ENCODE results near the gene CDC42BPA. TPM values are rescaled to one million over a fixed set of nuclear protein-coding genes. Genes with fewer than 3 reads are reported as not detected.

CDC42BPA gene
- polyA plus RNA-seq, 1 donor from 2014 or later: 22.9 TPM

DNA sequence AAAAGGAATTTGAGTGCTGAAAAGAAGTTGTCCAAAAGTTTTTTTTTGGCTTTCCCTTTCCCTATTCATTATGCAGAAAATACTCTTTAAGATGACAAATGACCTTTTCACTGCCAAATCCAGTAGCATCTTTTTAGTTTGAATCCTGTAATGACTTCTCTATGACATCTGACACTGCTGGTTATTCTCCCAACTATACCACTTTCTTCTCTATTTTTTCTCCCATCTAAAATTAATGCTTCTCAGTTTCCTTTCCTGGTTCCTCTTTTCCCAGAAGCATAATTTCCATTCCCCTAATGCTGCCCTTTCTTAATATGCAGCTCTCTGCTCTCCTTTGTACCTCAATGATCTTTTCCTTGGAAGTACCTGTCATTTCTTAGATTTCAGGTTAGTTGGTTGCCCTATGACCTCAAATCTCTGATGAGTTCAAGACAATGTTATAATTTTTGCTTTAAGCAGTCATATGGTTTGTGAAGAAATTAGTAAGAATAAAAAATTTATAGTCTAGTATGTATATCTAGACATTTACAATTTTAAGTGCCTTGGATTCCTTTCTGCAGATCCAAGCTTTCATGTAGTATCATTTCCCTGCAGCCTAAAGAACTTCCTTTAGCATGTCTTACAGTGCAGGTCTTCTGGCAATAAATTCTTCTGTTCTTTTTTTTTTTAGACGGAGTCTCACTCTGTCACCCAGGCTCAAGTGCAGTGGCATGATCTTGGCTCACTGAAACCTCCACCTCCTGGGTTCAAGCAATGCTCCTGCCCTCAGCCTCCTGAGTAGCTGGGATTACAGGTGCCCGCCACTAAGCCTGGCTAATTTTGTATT lies 150.8 kb downstream of the CDC42BPA start (continued):
- TF ChIP-seq, protein P1, sequence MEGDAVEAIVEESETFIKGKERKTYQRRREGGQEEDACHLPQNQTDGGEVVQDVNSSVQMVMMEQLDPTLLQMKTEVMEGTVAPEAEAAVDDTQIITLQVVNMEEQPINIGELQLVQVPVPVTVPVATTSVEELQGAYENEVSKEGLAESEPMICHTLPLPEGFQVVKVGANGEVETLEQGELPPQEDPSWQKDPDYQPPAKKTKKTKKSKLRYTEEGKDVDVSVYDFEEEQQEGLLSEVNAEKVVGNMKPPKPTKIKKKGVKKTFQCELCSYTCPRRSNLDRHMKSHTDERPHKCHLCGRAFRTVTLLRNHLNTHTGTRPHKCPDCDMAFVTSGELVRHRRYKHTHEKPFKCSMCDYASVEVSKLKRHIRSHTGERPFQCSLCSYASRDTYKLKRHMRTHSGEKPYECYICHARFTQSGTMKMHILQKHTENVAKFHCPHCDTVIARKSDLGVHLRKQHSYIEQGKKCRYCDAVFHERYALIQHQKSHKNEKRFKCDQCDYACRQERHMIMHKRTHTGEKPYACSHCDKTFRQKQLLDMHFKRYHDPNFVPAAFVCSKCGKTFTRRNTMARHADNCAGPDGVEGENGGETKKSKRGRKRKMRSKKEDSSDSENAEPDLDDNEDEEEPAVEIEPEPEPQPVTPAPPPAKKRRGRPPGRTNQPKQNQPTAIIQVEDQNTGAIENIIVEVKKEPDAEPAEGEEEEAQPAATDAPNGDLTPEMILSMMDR (IDR thresholded peaks at IDR 0.05; ENCODE audit: poor library complexity, severe bottlenecking): no peak
- no peak for TF ChIP-seq TAF1 (IDR thresholded peaks at IDR 0.05; ENCODE audit: low read depth)

DNA sequence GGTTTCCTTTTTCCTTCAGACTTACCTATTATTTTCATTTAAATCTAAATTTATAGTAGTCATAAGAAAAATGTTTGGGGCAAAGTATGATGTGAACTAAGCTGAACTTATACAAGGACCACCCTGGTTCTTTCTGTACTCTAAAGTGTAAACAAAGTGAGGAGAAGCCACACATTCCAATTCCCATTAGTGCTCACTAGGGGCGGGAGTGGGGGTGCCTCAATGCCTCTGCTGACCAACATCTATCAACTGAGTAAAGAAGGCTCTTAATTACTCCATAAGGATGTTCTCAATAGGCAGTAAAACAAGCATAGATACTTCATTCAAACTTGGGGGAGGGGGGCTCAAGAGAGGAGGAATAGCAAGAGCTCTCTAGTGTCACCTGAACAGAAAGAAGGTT lies 151.7 kb downstream of the CDC42BPA start:
- Histone ChIP-seq H3K9me2 (ENCODE audit: insufficient read depth, low read length) (no peaks in the 10 kb centered on the region), H4K20me1 (ENCODE audit: insufficient read depth) (no peaks in the 10 kb centered on the region), H3K36me3 (ENCODE audit: insufficient read depth, low read length) (no peaks in the 10 kb centered on the region), H2AFZ (ENCODE audit: low read depth, low read length) (no peak overlapping the region), H3K9me3 (ENCODE audit: low read length) (no peaks in the 10 kb centered on the region), H3K27me3 (ENCODE audit: insufficient read depth, low read depth, low read length) (no peaks in the 10 kb centered on the region), H3F3A (ENCODE audit: insufficient read depth, low read length, poor library complexity, severe bottlenecking) (no peaks in the 10 kb centered on the region), H3K79me2 (replicated peaks; ENCODE audit: insufficient read depth, low read length) (no peaks in the 10 kb centered on the region), H3K9ac (ENCODE audit: low read length) (no peak overlapping the region), H3K4me3 (ENCODE audit: low read length) (no peak overlapping the region), H3K4me2 (ENCODE audit: low read length) (no peak overlapping the region), H3K27ac (ENCODE audit: low read length) (no peak overlapping the region)
- TF ChIP-seq MXI1 (conservative IDR thresholded peaks at IDR 0.05; ENCODE audit: poor library complexity, severe bottlenecking): no peak

DNA sequence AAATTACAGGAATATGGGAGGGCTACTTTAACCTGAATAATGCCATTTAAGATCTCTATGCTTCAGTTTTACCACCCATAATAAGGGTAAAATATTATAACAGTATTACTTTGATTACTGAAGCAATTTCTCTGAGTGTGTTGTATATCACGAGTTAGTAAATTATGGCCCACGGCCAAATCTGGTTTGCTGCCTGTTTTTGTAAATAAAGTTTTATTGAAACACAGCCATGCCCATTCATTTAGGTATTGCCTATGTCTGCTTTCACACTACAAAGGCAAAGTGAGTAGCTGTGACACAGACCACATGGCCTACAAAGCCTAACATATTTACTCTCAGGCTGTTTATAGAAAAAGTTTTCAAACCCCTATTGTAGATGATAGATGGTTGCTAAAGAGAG lies 156.8 kb downstream of the CDC42BPA start:
- no peaks in the 10 kb centered on the region for H3K27me3 ChIP-seq (ENCODE audit: insufficient read depth, low read depth, low read length)

More for the DNA sequence above, 156.8 kb downstream of the CDC42BPA start:
- H3K9ac ChIP-seq (ENCODE audit: low read length): no peak overlapping the region
- H3K9me3 ChIP-seq (ENCODE audit: low read length): no peaks in the 10 kb centered on the region
- no peak for TF ChIP-seq EP300 (conservative IDR thresholded peaks at IDR 0.05; ENCODE audit: poor library complexity, severe bottlenecking)
- TF ChIP-seq MXI1 (conservative IDR thresholded peaks at IDR 0.05; ENCODE audit: poor library complexity, severe bottlenecking): no peak
- TF ChIP-seq, protein P2, sequence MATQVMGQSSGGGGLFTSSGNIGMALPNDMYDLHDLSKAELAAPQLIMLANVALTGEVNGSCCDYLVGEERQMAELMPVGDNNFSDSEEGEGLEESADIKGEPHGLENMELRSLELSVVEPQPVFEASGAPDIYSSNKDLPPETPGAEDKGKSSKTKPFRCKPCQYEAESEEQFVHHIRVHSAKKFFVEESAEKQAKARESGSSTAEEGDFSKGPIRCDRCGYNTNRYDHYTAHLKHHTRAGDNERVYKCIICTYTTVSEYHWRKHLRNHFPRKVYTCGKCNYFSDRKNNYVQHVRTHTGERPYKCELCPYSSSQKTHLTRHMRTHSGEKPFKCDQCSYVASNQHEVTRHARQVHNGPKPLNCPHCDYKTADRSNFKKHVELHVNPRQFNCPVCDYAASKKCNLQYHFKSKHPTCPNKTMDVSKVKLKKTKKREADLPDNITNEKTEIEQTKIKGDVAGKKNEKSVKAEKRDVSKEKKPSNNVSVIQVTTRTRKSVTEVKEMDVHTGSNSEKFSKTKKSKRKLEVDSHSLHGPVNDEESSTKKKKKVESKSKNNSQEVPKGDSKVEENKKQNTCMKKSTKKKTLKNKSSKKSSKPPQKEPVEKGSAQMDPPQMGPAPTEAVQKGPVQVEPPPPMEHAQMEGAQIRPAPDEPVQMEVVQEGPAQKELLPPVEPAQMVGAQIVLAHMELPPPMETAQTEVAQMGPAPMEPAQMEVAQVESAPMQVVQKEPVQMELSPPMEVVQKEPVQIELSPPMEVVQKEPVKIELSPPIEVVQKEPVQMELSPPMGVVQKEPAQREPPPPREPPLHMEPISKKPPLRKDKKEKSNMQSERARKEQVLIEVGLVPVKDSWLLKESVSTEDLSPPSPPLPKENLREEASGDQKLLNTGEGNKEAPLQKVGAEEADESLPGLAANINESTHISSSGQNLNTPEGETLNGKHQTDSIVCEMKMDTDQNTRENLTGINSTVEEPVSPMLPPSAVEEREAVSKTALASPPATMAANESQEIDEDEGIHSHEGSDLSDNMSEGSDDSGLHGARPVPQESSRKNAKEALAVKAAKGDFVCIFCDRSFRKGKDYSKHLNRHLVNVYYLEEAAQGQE (IDR thresholded peaks at IDR 0.05; ENCODE audit: borderline replicate concordance): no peak
- no peak for TF ChIP-seq POLR2AphosphoS5 (IDR thresholded peaks at IDR 0.05)
- no peak for TF ChIP-seq EZH2 (IDR thresholded peaks at IDR 0.05; ENCODE audit: borderline replicate concordance, insufficient read depth, low read length, poor library complexity, severe bottlenecking)
- TF ChIP-seq SMC3 (conservative IDR thresholded peaks at IDR 0.05; ENCODE audit: poor library complexity): no peak
- TF ChIP-seq, protein P1 (IDR thresholded peaks at IDR 0.05; ENCODE audit: poor library complexity, severe bottlenecking): no peak
- TF ChIP-seq RAD21 (conservative IDR thresholded peaks at IDR 0.05): no peak
- no peak for TF ChIP-seq TAF1 (IDR thresholded peaks at IDR 0.05; ENCODE audit: low read depth)
- no peaks in the 10 kb centered on the region for H3K36me3 ChIP-seq (ENCODE audit: insufficient read depth, low read length)
- no peak overlapping the region for H2AFZ ChIP-seq (ENCODE audit: low read depth, low read length)
- no peaks in the 10 kb centered on the region for H4K20me1 ChIP-seq (ENCODE audit: insufficient read depth)
- H3K9me2 ChIP-seq (ENCODE audit: insufficient read depth, low read length): no peaks in the 10 kb centered on the region
- no peaks in the 10 kb centered on the region for H3F3A ChIP-seq (ENCODE audit: insufficient read depth, low read length, poor library complexity, severe bottlenecking)
- no peak overlapping the region for H3K4me2 ChIP-seq (ENCODE audit: low read length)
- H3K4me3 ChIP-seq (ENCODE audit: low read length): no peak overlapping the region
- no peak overlapping the region for H3K27ac ChIP-seq (ENCODE audit: low read length)
- no peaks in the 10 kb centered on the region for H3K79me2 ChIP-seq (replicated peaks; ENCODE audit: insufficient read depth, low read length)
